IMR-90 (cell line): Measurements from ENCODE around the gene SLC5A3. TPM values are rescaled to one million over a fixed set of nuclear protein-coding genes. Genes with fewer than 3 reads are reported as not detected.

Source experiments
- ATAC-seq: fragments of 200-7000 bp; cut with Tn5 transposase; 2 replicates; pipeline ENCODE4 v1.9.1; 2020; ENCODE audit warnings: low read depth, mild to moderate bottlenecking, moderate library complexity
- BruUV-seq: library from RNA; stranded (reverse); fragments of 400-500 nt; replicated peaks from 2 replicates; lab custom pipeline; 2021; lab: Mats Ljungman, UMichigan
- CTCF ChIA-PET: fragments of 300-600 bp; formaldehyde crosslinking; extraction: SDS; loops from one replicate; lab custom pipeline; 2021; ENCODE audit warnings: antibody characterized with exemption; lab: Yijun Ruan, JAX
- POLR2A ChIA-PET: fragments of 300-600 bp; sonication (Branson Sonifier 250); formaldehyde crosslinking; loops from one replicate; lab custom pipeline; 2022; ENCODE audit warnings: antibody characterized with exemption; ENCODE audit not compliant: unreplicated experiment; lab: Charles Lee
- DNase-seq: peaks from one replicate; pipeline ENCODE4 v3.0.0; 2013
- H2AFZ ChIP-seq: replicated peaks from 2 replicates; pipeline ENCODE3; 2013; ENCODE audit warnings: low read length, mild to moderate bottlenecking; ENCODE audit not compliant: poor library complexity
- H2AK5ac ChIP-seq: 2 replicates; pipeline ENCODE4 v1.6.1; 2013; ENCODE audit warnings: low read depth, low read length, inconsistent platforms
- H2AK9ac ChIP-seq: replicated peaks from 2 replicates; pipeline ENCODE3; 2013; ENCODE audit warnings: mild to moderate bottlenecking, low read depth, low read length, moderate library complexity; ENCODE audit not compliant: poor library complexity
- H2BK120ac ChIP-seq: 2 replicates; pipeline ENCODE4 v1.6.1; 2013; ENCODE audit warnings: low read depth, low read length, inconsistent platforms
- H2BK15ac ChIP-seq: 3 replicates; pipeline ENCODE4 v1.6.1; 2013; ENCODE audit warnings: low read depth, low read length, inconsistent platforms
- H2BK20ac ChIP-seq: 2 replicates; pipeline ENCODE4 v1.6.1; 2013; ENCODE audit warnings: low read depth, mild to moderate bottlenecking, inconsistent platforms, low read length, moderate library complexity
- H2BK5ac ChIP-seq: 2 replicates; pipeline ENCODE4 v1.6.1; 2013; ENCODE audit warnings: mild to moderate bottlenecking, low read depth, low read length, inconsistent platforms; ENCODE audit not compliant: poor library complexity, severe bottlenecking
- H3K14ac ChIP-seq: replicated peaks from 2 replicates; pipeline ENCODE4 v1.6.1; 2013; ENCODE audit warnings: low read depth, low read length, inconsistent platforms
- H3K18ac ChIP-seq: 2 replicates; pipeline ENCODE4 v1.6.1; 2013; ENCODE audit warnings: low read depth, low read length, control low read depth
- H3K23ac ChIP-seq: 2 replicates; pipeline ENCODE4 v1.6.1; 2013; ENCODE audit warnings: low read depth, low read length, inconsistent platforms
- H3K27ac ChIP-seq: 2 replicates; pipeline ENCODE4 v1.5.1; 2013; ENCODE audit warnings: mild to moderate bottlenecking, control low read depth, low read length; ENCODE audit not compliant: insufficient read depth
- H3K27me3 ChIP-seq: 2 replicates; pipeline ENCODE4 v1.6.1; 2013; ENCODE audit warnings: low read length; ENCODE audit not compliant: control insufficient read depth, insufficient read depth
- H3K36me3 ChIP-seq: 2 replicates; pipeline ENCODE4 v1.6.1; 2013; ENCODE audit warnings: low read length, mixed read lengths; ENCODE audit not compliant: control insufficient read depth, insufficient read depth
- H3K4ac ChIP-seq: 2 replicates; pipeline ENCODE4 v1.6.1; 2013; ENCODE audit warnings: low read depth, low read length, inconsistent platforms
- H3K4me1 ChIP-seq: 2 replicates; pipeline ENCODE4 v1.6.1; 2013; ENCODE audit warnings: low read length, mixed read lengths; ENCODE audit not compliant: control insufficient read depth, insufficient read depth
- H3K4me2 ChIP-seq: 2 replicates; pipeline ENCODE4 v1.6.1; 2013; ENCODE audit warnings: low read depth, mild to moderate bottlenecking, control low read depth, low read length, moderate library complexity
- H3K4me3 ChIP-seq: 2 replicates; pipeline ENCODE4 v1.5.1; 2013; ENCODE audit warnings: low read depth, mild to moderate bottlenecking, control low read depth, low read length, moderate library complexity; ENCODE audit not compliant: insufficient read depth
- H3K56ac ChIP-seq: 2 replicates; pipeline ENCODE4 v1.6.1; 2013; ENCODE audit warnings: low read length, inconsistent platforms; ENCODE audit not compliant: insufficient read depth; ENCODE audit errors: extremely low read depth
- H3K79me1 ChIP-seq, 2 experiments: 2 replicates each; pipeline ENCODE4 v1.6.1; 2013; ENCODE audit warnings: low read length in 2 of 2, inconsistent platforms in 1 of 2, low read depth in 1 of 2
- H3K9ac ChIP-seq: 2 replicates; pipeline ENCODE4 v1.6.1; 2013; ENCODE audit warnings: low read depth, low read length, control low read depth
- H3K9me1 ChIP-seq: 2 replicates; pipeline ENCODE4 v1.6.1; 2013; ENCODE audit warnings: low read length, inconsistent platforms; ENCODE audit not compliant: insufficient read depth
- H3K9me3 ChIP-seq: 2 replicates; pipeline ENCODE4 v1.6.1; 2013; ENCODE audit warnings: low read length; ENCODE audit not compliant: control insufficient read depth, insufficient read depth
- H4K20me1 ChIP-seq: 2 replicates; pipeline ENCODE4 v1.6.1; 2013; ENCODE audit warnings: low read length, inconsistent platforms; ENCODE audit not compliant: insufficient read depth
- H4K5ac ChIP-seq: 2 replicates; pipeline ENCODE4 v1.6.1; 2013; ENCODE audit warnings: mild to moderate bottlenecking, low read depth, low read length, control low read depth
- H4K8ac ChIP-seq, 2 experiments: 2 replicates each; pipeline ENCODE4 v1.6.1; 2013; ENCODE audit warnings: low read depth in 2 of 2, low read length in 2 of 2, control low read depth in 1 of 2, inconsistent platforms in 1 of 2
- H4K91ac ChIP-seq: 2 replicates; pipeline ENCODE4 v1.6.1; 2013; ENCODE audit warnings: low read depth, low read length, inconsistent platforms; ENCODE audit not compliant: insufficient read depth
- CEBPB ChIP-seq: IDR thresholded peaks from 2 replicates; pipeline ENCODE4 v1.6.1; 2012; ENCODE audit warnings: low read depth, low read length, improper control_type of control experiment
- FOS ChIP-seq: fragments of 150-350 bp; IDR thresholded peaks from 2 replicates; pipeline ENCODE4 v1.6.1; 2016; ENCODE audit warnings: low read depth, low read length
- WGBS, 2 experiments: methylation state at CpG; one replicate each; pipeline versions ENCODE4 v1.1.5 to v1.1.7; 2013; ENCODE audit warnings: missing lambda C conversion rate in 2 of 2; ENCODE audit not compliant: insufficient read length in 1 of 2; ENCODE audit errors: extremely low coverage in 2 of 2; 5-methylcytosine and 5-hydroxymethylcytosine counted together
- dilution Hi-C: fragments of 300-500 bp; cut with HindIII; formaldehyde crosslinking; loops from one replicate; pipeline ENCODE4 v1.14.3; 2018; ENCODE audit warnings: low sequenced_read_pairs; ENCODE audit not compliant: unreplicated experiment
- in situ Hi-C: fragments of 300-500 bp; cut with MboI; formaldehyde crosslinking; loops from 3 replicates; pipeline ENCODE4 v1.14.3; 2019; ENCODE audit warnings: low sequenced_read_pairs, inconsistent platforms, mixed read lengths
- intact Hi-C: fragments of 100-400 bp; cut with micrococcal nuclease; formaldehyde crosslinking; loops from 2 replicates; pipeline ENCODE4 v1.10.0; 2022
- polyA plus RNA-seq, 3 experiments: library from polyadenylated mRNA; depleted of rRNA; stranded (reverse); fragments of >200 nt; gene quantifications; 2 replicates each; pipeline ENCODE4 v1.2.3, GENCODE V29; 2012; ENCODE audit warnings: low replicate concordance in 1 of 3
- total RNA-seq: library from RNA; depleted of rRNA; stranded (reverse); fragments of >200 nt; gene quantifications from 2 replicates; pipeline ENCODE4 v1.2.3, GENCODE V29; 2012

SLC5A3 gene
- total and polyA plus RNA-seq, 2 of the 4 experiments (the other 2 are of a cell fraction), result 1.8 to 9.9 TPM

- peak; percentile 75 for DNase-seq
- Histone ChIP-seq H3K14ac (no peak overlapping the region), H4K20me1 (no peaks in the 10 kb centered on the region), H3K9me3 (no peaks in the 10 kb centered on the region), H2AK9ac (no peak overlapping the region), H3K27me3 (0 out of 2 replicates have a peak, but pooled peaks cover 2% of the 10 kb centered on the region), H4K91ac (no peak overlapping the region), H2BK15ac (no peak overlapping the region), H3K4me2 (no peak overlapping the region), H3K9ac (no peak overlapping the region), H3K56ac (no peak overlapping the region), H3K9me1 (no peaks in the 10 kb centered on the region; the same call in 1 of the 2 replicates), H4K8ac (no peak overlapping the region), H2BK20ac (no peak overlapping the region), H3K27ac (no peak overlapping the region), H2AFZ (no peak overlapping the region), H3K4me3 (no peak overlapping the region), H3K4ac (no peak overlapping the region), H2AK5ac (no peak overlapping the region), H4K5ac (no peak overlapping the region), H3K4me1 (no peaks in the 10 kb centered on the region), H2BK120ac (no peak overlapping the region), H3K79me1 (no peaks in the 10 kb centered on the region), H3K36me3 (no peaks in the 10 kb centered on the region), H3K18ac (no peak overlapping the region), H2BK5ac (no peak overlapping the region), H3K23ac (no peak overlapping the region)
- no TSS peak for BruUV-seq
- POLR2A ChIA-PET, result interaction anchor here (0.5 kb wide), 1 partner anchor 80 kb away, joined by 3 read pairs; no protein-coding TSS in a partner anchor
- 0 out of 2 replicates have a peak, but pooled peaks have one; percentile 3 for TF ChIP-seq FOS
- no peak for TF ChIP-seq CEBPB
- ATAC-seq, result no peak; the same call in 1 of the 2 replicates
- dilution Hi-C loops, result no loop called here
- CTCF ChIA-PET, result no interaction called here
- no CpG with 5 or more reads among the region's 11 CpGs for WGBS, 2 experiments
- intact Hi-C loops, result no loop called here
- in situ Hi-C loops, result no loop called here
These were observed 36.2 kb upstream of the SLC5A3 start for GRCh38 chr21:34037009-34037795.
